Kidney (tissue), 14 donors: Measurements from ENCODE around the gene VWA8. TPM values are rescaled to one million over a fixed set of nuclear protein-coding genes. Genes with fewer than 3 reads are reported as not detected.

Source experiments
- DNase-seq, 5 donors: peaks; one replicate each; pipeline ENCODE4 v3.0.0-alpha.2; 2013 to 2020
- FAIRE-seq: peaks from 2 replicates; lab custom pipeline; 2012; peaks lifted over from hg19 to GRCh38; lab: Jason Lieb, UNC
- H3K27ac ChIP-seq, 2 donors: one replicate each; pipeline ENCODE4 v1.7.0; 2013; ENCODE audit warnings: low read depth in 2 of 2, low read length in 2 of 2, inconsistent platforms in 1 of 2
- H3K27me3 ChIP-seq: one replicate; pipeline ENCODE4 v1.7.1; 2013; ENCODE audit warnings: low read length, inconsistent platforms; ENCODE audit not compliant: control insufficient read depth, insufficient read depth
- H3K36me3 ChIP-seq, 3 donors: one replicate each; pipeline versions ENCODE4 v1.7.0 to v1.7.1; 2013; ENCODE audit warnings: low read length in 3 of 3, control low read depth in 1 of 3, inconsistent platforms in 1 of 3; ENCODE audit not compliant: insufficient read depth in 3 of 3, control insufficient read depth in 2 of 3
- H3K4me1 ChIP-seq, 3 donors: one replicate each; pipeline versions ENCODE4 v1.7.0 to v1.7.1; 2013; ENCODE audit warnings: low read length in 3 of 3, inconsistent platforms in 1 of 3, low read depth in 1 of 3; ENCODE audit not compliant: control insufficient read depth in 2 of 3, insufficient read depth in 2 of 3
- H3K4me3 ChIP-seq, 3 donors: one replicate each; pipeline versions ENCODE4 v1.7.0 to v1.8.1; 2013; ENCODE audit warnings: low read length in 3 of 3, control low read depth in 1 of 3, inconsistent platforms in 1 of 3
- H3K9ac ChIP-seq, 3 donors: one replicate each; pipeline versions ENCODE4 v1.7.0 to v1.7.1; 2013; ENCODE audit warnings: low read length in 3 of 3, control low read depth in 1 of 3, inconsistent platforms in 1 of 3
- H3K9me3 ChIP-seq, 3 donors: one replicate each; pipeline versions ENCODE4 v1.7.0 to v1.7.1; 2013; ENCODE audit warnings: low read length in 3 of 3, control low read depth in 1 of 3, inconsistent platforms in 1 of 3; ENCODE audit not compliant: control insufficient read depth in 2 of 3, insufficient read depth in 1 of 3
- intact Hi-C: fragments of 100-400 bp; cut with DNase I; formaldehyde crosslinking; loops from one replicate; pipeline ENCODE4 v1.11.1; 2022
- polyA plus RNA-seq: library from polyadenylated mRNA; stranded (reverse); fragments of 350-450 nt; fragmentation: Illumina TruSeq; extraction: RNeasy Lipid Tissue Mini Kit (QIAGEN cat#74804); gene quantifications from one replicate; pipeline ENCODE4 v1.2.3, GENCODE V29; 2014; ENCODE audit warnings: low read depth, low replicate concordance; ENCODE audit not compliant: insufficient read depth
- total RNA-seq: library from RNA; stranded (reverse); fragmentation: NEBNext Ultra II Directional; extraction: Animal tissue kit (Norgen Biotek cat#: 25700); gene quantifications from one replicate; pipeline ENCODE4 v1.2.1, GENCODE V29; 2021
- TF ChIP-seq, protein P1 (sequence below): IDR thresholded peaks from 3 replicates; pipeline ENCODE4 v1.5.1; 2012; ENCODE audit warnings: mild to moderate bottlenecking, moderate library complexity, borderline replicate concordance; ENCODE audit not compliant: insufficient read depth; ENCODE audit errors: extremely low read depth
- donor health status: control.
- donor health status: control.
- donor health status: control.
- donor health status: control.
- donor health status: control.
- donor health status: DM: yes; HTN: yes; CAD: no.
- donor health status: Normal renal cell carcinoma (clear cell type).

The VWA8 gene
- total and polyA plus RNA-seq, 2 donors from 2014 or later: 6.4 to 21.3 TPM

DNA sequence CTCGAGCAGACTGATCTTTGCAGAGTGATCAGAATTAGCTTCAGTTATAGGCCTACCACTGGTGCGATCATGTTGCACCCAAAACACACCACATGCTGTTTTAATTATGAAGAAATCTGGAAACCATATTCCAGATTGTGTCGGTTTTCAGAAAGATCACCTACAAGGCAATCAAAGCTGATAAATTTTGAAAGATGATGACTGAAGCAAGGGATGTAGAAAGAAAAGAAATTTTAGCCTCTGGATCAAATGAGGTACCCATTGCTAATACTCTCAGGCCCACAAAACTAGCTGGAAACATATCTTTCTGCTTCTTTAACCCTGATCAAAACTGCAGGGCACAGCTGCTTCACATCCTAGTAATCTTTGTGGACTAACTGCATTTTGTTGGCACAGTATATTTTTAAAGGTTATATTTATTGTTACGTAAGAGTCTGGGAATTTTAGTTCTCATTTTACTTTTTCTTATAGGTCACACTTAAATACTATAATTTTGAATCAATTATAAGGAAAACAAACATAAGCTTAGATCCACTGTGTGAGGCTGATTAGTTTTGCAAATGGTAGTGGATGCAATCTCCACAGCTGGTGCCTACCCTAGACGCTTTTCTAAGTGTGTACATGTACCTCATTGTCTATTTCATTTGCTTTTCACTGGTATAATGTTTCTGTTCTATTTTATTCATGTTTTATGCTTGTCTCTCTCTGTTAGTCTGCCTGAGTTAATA lies 352.6 kb downstream of the VWA8 start:
- Histone ChIP-seq H3K27me3 (no peaks in the 10 kb centered on the region), H3K4me3 (no peak overlapping the region), H3K36me3 (peaks cover 0 to 20% (median 0%) of the 10 kb centered on the region in 3 donors), H3K9me3 (no peaks in the 10 kb centered on the region), H3K9ac (no peak overlapping the region), H3K4me1 (no peaks in the 10 kb centered on the region), H3K27ac (no peak overlapping the region)
- intact Hi-C loops: no loop called here
- TF ChIP-seq, protein P1, sequence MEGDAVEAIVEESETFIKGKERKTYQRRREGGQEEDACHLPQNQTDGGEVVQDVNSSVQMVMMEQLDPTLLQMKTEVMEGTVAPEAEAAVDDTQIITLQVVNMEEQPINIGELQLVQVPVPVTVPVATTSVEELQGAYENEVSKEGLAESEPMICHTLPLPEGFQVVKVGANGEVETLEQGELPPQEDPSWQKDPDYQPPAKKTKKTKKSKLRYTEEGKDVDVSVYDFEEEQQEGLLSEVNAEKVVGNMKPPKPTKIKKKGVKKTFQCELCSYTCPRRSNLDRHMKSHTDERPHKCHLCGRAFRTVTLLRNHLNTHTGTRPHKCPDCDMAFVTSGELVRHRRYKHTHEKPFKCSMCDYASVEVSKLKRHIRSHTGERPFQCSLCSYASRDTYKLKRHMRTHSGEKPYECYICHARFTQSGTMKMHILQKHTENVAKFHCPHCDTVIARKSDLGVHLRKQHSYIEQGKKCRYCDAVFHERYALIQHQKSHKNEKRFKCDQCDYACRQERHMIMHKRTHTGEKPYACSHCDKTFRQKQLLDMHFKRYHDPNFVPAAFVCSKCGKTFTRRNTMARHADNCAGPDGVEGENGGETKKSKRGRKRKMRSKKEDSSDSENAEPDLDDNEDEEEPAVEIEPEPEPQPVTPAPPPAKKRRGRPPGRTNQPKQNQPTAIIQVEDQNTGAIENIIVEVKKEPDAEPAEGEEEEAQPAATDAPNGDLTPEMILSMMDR: no peak
- FAIRE-seq: no peak
- no peak for DNase-seq

DNA sequence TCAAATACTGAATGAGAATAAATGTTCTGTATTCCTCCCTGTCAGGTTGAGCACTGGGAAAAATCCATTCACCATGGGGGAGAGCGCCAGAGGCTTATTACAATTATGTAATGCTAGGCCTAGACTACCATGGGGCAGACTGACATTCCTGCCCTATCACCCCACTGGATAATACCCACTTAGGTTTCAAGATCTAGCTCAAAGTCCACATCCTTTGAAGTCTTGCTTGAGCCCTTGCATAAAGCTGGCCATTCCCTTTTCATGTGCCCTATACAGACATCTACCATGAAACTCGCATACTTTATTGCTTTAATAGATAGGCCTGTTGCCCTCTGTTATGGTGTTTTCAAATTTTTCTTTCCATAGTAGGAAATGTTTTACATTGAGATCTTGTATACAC lies 354.3 kb downstream of the VWA8 start:
- H3K4me3 ChIP-seq: no peak overlapping the region
- DNase-seq (no peak), FAIRE-seq (no peak)
- TF ChIP-seq, protein P1: no peak
- no peaks in the 10 kb centered on the region for H3K9me3 ChIP-seq
- H3K36me3 ChIP-seq: peaks cover 0 to 19% (median 6%) of the 10 kb centered on the region in 3 donors
- no peak overlapping the region for H3K9ac ChIP-seq
- H3K4me1 ChIP-seq: no peaks in the 10 kb centered on the region
- H3K27ac ChIP-seq: no peak overlapping the region
- no peaks in the 10 kb centered on the region for H3K27me3 ChIP-seq
- intact Hi-C loops: no loop called here

DNA sequence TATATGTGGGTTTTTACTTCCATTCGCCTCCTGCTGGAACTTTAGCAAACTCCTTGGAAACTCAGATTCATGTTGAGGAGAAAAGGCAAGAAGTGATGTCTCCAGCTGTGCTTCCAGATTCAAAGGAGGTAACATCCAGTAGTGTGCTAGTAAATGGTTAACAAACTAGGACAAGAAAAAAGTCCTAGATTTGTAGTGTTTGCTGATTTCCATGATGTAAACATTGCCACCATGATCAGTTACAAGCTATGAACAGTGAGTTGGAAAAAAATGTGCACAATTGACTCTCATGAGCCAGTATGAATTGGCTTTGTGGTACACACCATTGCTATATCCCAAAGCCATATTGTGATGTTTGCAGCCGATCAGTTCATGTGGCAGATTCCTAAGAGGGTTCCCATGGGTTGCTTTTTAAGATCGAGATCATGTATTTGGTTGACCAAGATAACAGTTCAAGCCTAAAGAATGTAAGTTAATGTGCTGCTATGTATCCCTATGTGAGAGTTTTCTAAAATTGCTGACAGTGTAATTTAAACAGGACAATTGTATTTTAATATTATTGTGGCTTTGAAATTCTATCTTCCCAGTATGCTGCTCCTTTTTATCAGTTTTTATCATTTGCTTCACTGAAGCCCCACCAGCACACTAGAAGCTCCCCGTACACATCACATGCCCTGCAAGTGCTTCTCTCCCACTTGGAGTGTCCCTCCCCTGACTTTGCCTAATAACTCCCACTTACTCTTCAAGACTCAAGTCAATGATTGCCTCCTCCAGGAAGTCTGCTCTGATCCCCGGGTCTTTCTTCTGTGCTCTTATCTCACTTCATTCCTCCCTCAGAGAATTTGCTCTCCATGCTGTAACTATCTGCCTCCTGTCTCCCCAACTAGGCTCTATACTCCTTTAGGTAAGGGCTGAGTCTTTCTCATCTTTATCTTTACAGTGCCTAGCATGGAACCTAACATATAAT lies 355.3 kb downstream of the VWA8 start:
- TF ChIP-seq, protein P1: no peak
- peaks cover 0 to 12% (median 6%) of the 10 kb centered on the region in 3 donors for H3K36me3 ChIP-seq
- H3K4me3 ChIP-seq: no peak overlapping the region

More for the DNA sequence above, 355.3 kb downstream of the VWA8 start:
- no peaks in the 10 kb centered on the region for H3K4me1 ChIP-seq
- H3K27ac ChIP-seq: no peak overlapping the region
- no peak overlapping the region for H3K9ac ChIP-seq
- no peaks in the 10 kb centered on the region for H3K27me3 ChIP-seq
- DNase-seq (no peak), FAIRE-seq (no peak)
- intact Hi-C loops: no loop called here
- H3K9me3 ChIP-seq: no peaks in the 10 kb centered on the region
